Measurements from ENCODE around the gene KRTAP10-4.

- TF ChIP-seq EZH2 (IDR thresholded peaks at IDR 0.05; ENCODE audit: insufficient read depth, poor library complexity, severe bottlenecking) (no peak), EZH2phosphoT487 (IDR thresholded peaks at IDR 0.05; ENCODE audit: insufficient read depth, low read depth) (no peak)
Measured at GRCh38 chr21:44532712-44533111, 40.8 kb upstream of the KRTAP10-4 start.

All from GM23248 (cell line).